ENCODE measurements around the gene TMCO1.
"Not testable (repeated sequence)": the region's sequence is repeated elsewhere in the genome, so short reads cannot be mapped to it uniquely, and the experiment has no call there.

The TMCO1 gene

GRCh38 chr1:165697491-165697880 lies 71.2 kb downstream of the TMCO1 start:
- TF ChIP-seq ZFX (IDR thresholded peaks at IDR 0.05) (no peak), CTCF (conservative IDR thresholded peaks at IDR 0.05) (no peak)
- peak overlapping the region; percentile 87 for H3K27ac ChIP-seq

GRCh38 chr1:165696625-165697100 lies 72.0 kb downstream of the TMCO1 start:
- TF ChIP-seq ZFX (IDR thresholded peaks at IDR 0.05), result no peak
- TF ChIP-seq CTCF (conservative IDR thresholded peaks at IDR 0.05), result no peak
- no peak overlapping the region for H3K27ac ChIP-seq

- no peak for TF ChIP-seq ZFX (IDR thresholded peaks at IDR 0.05)
- H3K27ac ChIP-seq, result no peak overlapping the region
These were observed 73.6 kb downstream of the TMCO1 start for GRCh38 chr1:165695031-165695430.

- no peak overlapping the region for H3K27ac ChIP-seq
- TF ChIP-seq ZFX (IDR thresholded peaks at IDR 0.05) (no peak), CTCF (conservative IDR thresholded peaks at IDR 0.05) (no peak)
These were observed 80.6 kb downstream of the TMCO1 start for GRCh38 chr1:165688046-165688445.

GRCh38 chr1:165686971-165687433 lies 81.7 kb downstream of the TMCO1 start:
- no peak for TF ChIP-seq CTCF (conservative IDR thresholded peaks at IDR 0.05)
- TF ChIP-seq ZFX (IDR thresholded peaks at IDR 0.05), result no peak

GRCh38 chr1:165686121-165686970 lies 82.3 kb downstream of the TMCO1 start:
- no peak overlapping the region for H3K27ac ChIP-seq
- no peak for TF ChIP-seq ZFX (IDR thresholded peaks at IDR 0.05)
- no peak for TF ChIP-seq CTCF (conservative IDR thresholded peaks at IDR 0.05)

More at GRCh38 chr1:165686971-165687433, 81.7 kb downstream of the TMCO1 start:
- H3K27ac ChIP-seq, result no peak overlapping the region

- TF ChIP-seq ZFX (IDR thresholded peaks at IDR 0.05) (no peak), CTCF (conservative IDR thresholded peaks at IDR 0.05) (no peak)
- H3K27ac ChIP-seq, result no peak overlapping the region
These were observed 84.7 kb downstream of the TMCO1 start for GRCh38 chr1:165683848-165684485.

- H3K27ac ChIP-seq, result not testable (repeated sequence)
These were observed 87.9 kb downstream of the TMCO1 start for GRCh38 chr1:165680773-165681172.

All from C4-2B (cell line).